Kidney epithelial cell (primary cell): ENCODE data around the gene ABCG1. TPM values are rescaled to one million over a fixed set of nuclear protein-coding genes. Genes with fewer than 3 reads are reported as not detected.

Experiments
- DNase-seq: peaks from one replicate; pipeline ENCODE4 v3.0.0-alpha.2; 2010; ENCODE audit warnings: low read depth
- H3K27me3 ChIP-seq: 2 replicates; pipeline ENCODE4 v1.6.0; 2011; ENCODE audit warnings: low read length; ENCODE audit not compliant: control insufficient read depth, insufficient read depth
- H3K36me3 ChIP-seq: 2 replicates; pipeline ENCODE4 v1.5.1; 2011; ENCODE audit warnings: low read length; ENCODE audit not compliant: control insufficient read depth, insufficient read depth
- H3K4me3 ChIP-seq: 2 replicates; pipeline ENCODE4 v1.5.1; 2011; ENCODE audit warnings: low read depth, mild to moderate bottlenecking, control low read depth, low read length
- CTCF ChIP-seq: IDR thresholded peaks from 2 replicates; pipeline ENCODE4 v1.5.1; 2011; ENCODE audit warnings: mild to moderate bottlenecking, moderate library complexity, low read length, control low read depth, inconsistent platforms; ENCODE audit not compliant: insufficient read depth, poor library complexity, severe bottlenecking
- total RNA-seq: library from RNA; depleted of rRNA; stranded (reverse); fragments of >200 nt; gene quantifications from 2 replicates; pipeline ENCODE4 v1.2.3, GENCODE V29; 2015

Gene ABCG1
- total RNA-seq, 1 donor from 2014 or later, result 3.6 TPM

DNA sequence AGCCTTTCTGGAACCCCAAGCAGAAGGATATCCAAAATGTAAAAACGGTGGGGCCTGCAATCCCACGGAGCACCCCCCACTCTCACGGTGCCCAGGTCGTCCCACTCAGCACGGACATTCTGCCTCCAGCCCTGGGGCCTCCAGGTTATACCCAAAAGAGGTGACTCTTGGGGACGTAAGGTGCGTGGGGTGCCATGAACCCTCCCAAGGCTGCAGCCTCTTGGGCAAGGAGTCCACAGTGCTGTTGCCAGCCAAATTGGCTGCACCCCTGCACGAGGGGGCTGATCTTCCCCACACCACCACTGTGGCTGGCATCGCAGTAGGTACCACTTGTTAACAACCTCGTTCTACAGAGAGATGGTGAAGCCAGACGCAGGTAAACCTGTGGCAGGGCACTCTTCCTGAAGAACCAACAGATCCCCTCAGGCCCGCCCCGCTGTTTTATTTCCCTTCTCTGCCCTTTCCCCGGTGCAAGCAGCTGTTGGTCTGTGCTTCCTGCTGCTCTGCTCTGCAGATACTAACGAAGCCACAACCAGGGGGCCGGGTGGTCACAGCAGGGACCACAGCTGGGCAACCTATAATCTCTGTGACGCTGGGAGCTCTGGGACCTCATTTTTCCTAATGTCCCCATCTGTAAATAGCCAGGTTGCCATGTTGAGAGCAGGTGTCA is 87.6 kb downstream of the ABCG1 start:
- DNase-seq, result no peak
- Histone ChIP-seq H3K27me3 (peaks cover 28% of the 10 kb centered on the region), H3K4me3 (no peak overlapping the region), H3K36me3 (no peaks in the 10 kb centered on the region)
- TF ChIP-seq CTCF, result no peak

DNA sequence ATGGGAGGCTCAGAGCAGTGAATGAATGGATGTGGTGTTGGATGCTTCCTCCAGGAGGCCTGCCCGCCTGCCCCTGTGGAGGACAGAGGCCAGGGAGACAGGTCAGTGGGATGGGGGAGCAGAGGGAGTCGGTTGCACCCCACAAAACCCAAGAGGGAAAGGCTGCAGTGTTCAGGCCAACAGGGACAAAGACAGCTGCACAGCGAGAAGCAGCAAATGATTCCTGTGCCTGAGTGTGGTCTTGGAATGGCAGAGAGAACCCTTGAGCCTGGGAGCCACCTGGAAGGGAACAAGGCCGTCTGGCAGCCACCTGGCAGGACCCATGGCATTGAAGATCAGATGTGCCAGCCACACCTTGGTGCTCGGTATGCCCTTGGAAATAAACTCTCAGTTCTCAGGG is 88.2 kb downstream of the ABCG1 start:
- Histone ChIP-seq H3K27me3 (peaks cover 26% of the 10 kb centered on the region), H3K4me3 (no peak overlapping the region), H3K36me3 (no peaks in the 10 kb centered on the region)
- TF ChIP-seq CTCF, result no peak
- DNase-seq, result no peak

DNA sequence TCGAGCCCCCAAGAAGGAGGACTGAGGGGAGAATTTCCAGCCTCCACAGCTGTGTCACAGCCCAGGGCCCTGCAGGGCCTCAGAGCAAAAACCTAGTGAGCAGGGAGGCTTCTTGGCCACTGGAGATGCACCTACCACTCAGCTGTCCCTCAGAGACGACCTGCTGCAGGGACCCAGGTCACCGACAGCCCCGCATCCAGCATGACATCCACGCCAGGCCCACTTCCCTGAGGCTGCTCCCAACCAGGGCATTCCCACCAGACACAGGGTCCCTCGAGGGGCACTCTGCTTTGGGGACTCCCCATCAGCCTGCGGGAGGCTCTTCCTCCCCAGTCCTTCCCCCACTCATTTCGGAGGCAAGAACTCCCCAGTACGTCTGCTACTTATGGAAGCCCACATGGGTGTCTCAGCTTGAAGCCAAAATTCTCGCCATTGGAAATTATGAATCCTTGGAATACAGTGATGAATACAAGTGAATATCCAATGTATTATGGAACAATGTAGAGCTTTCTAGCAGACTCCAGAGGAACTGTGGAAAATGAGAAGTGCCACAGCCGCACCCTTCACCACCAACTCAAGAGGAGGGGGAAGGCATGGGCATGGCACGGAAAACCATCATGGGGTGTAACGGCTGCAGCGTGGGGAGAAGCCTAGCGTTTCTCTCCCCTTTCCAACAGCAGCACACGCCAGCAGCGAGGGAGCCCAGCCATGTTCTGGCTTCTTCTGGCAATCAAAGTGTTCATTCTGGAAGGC is 89.4 kb downstream of the ABCG1 start:
- Histone ChIP-seq H3K4me3 (no peak overlapping the region), H3K36me3 (no peaks in the 10 kb centered on the region), H3K27me3 (peaks cover 24% of the 10 kb centered on the region)
- TF ChIP-seq CTCF, result no peak
- DNase-seq, result no peak

DNA sequence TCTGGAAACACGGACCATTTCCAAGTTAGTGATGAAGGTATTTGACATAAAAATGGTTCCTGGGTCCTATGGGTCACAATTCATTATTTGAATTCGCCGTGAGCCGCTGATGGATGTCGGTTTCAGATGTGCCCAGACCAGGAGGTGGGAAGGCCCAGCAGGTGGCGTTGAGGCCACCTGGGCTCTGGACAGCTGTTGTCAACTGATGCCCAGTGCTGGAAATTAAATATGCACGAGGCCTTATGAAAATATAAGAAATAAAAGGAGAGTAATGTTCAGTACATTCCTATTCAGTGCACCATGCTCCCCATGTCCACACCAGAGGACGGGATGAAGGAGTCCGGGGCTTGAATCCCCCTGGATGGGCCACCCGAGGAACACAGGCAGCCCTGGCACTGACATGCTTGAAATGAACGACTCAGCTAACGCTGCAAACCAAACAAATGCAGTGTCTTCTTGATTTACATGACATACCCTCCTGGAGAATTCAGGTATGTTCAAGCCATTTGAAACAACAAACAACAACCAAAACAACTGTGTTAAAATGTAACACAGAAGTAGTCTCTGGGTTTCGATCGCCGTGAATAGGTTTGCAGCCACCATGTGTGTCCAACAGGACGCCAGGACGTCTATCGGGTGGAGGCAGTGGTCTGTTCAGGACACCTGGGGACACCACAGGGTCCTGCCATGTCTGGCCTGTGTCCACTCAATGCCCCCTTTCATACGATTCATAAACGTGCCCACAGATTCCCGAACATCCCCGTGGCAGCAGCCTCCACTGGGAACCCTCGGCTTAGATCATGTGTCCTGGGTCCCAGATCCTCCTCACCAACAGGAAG is 90.2 kb downstream of the ABCG1 start:
- no peak for DNase-seq
- Histone ChIP-seq H3K4me3 (no peak overlapping the region), H3K27me3 (peaks cover 26% of the 10 kb centered on the region), H3K36me3 (no peaks in the 10 kb centered on the region)
- no peak for TF ChIP-seq CTCF

DNA sequence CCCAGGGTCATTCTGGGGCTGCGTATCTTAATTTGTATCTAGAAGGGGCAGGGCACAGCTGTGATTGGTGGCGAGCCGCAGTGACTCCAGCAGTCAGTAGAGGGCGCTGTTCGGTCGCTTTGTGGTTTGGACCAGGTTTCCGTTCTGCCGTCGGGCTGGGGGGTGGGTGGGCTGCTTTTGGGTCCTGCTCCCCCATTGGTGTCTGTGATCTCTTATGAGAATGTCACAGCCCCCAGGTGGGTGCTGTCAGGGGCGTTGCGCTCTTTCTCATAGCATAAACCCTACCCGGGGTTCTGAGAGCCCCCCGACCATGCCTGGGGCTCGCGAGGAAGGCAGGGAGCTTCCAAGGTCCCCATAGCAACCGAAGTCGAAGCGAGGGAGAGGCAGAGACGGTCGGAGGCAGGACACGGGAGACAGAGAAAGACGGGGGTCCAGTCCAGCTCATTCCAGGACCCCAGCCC is 90.8 kb downstream of the ABCG1 start:
- Histone ChIP-seq H3K36me3 (no peaks in the 10 kb centered on the region), H3K27me3 (peaks cover 22% of the 10 kb centered on the region), H3K4me3 (no peak overlapping the region)
- DNase-seq, result no peak
- peak; percentile 83 for TF ChIP-seq CTCF
